Measurements from ENCODE around the gene RNASET2.
"Not testable (repeated sequence)": the region's sequence is repeated elsewhere in the genome, so short reads cannot be mapped to it uniquely, and the experiment has no call there.

Gene RNASET2

DNA sequence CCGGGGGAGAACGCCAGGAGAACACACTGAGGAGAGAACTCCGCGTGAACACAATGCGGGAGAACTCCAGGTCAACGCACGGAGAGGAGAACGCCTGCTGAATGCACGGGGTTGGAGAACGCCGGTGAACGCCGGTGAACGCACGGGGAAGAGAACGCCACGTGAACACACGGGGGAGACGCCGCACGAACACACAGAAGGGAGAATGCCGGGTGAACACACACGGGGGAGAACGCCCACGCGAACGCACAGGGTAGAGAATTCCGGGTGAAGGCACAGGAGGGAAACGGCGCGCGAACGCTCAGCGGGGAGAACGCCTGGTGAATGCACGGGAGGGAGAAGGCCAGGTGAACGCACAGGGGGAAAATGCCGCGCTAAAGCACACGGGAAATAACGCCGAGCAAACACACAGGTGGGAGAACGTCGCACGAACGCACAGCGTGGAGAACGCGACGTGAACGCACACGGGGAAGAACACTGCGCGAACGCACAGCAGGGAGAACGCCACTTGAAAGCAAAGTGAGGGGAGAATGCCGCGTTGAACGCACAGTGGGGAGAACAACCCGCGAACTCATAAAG, 56.1 kb downstream of the RNASET2 start:
- no peak for DNase-seq

GRCh38 chr6:166898910-166899309, 57.4 kb downstream of the RNASET2 start:
- DNase-seq = no peak

GRCh38 chr6:166894614-166895013, 61.7 kb downstream of the RNASET2 start:
- DNase-seq = not testable (repeated sequence)

- DNase-seq = not testable (repeated sequence)
These were observed 63.9 kb downstream of the RNASET2 start for GRCh38 chr6:166892472-166892871.

GRCh38 chr6:166886773-166887172, 69.6 kb downstream of the RNASET2 start:
- not testable (repeated sequence) for DNase-seq

DNA sequence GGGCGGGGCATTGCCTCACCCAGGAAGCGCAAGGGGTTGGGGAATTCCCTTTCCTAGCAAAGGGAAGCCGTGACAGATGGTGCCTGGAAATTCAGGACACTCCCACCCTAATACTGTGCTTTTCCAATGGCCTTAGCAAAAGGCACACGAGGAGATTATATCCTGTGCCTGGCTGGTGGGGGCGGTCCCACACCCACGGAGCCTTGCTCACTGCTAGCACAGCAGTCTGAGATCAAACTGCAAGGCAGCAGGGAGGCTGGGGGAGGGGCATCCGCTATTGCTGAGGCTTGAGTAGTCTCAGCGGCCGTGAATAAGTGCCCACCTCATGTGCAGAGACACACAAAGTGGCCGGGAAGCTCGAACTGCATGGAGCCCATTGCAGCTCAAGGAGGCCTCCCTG, 71.4 kb downstream of the RNASET2 start:
- not testable (repeated sequence) for DNase-seq

- no peak for DNase-seq
These were observed 76.8 kb downstream of the RNASET2 start for GRCh38 chr6:166879594-166879993.
